Glutamatergic neuron (in vitro differentiated cells): ENCODE measurements around the gene ZNF575. TPM values are rescaled to one million over a fixed set of nuclear protein-coding genes. Genes with fewer than 3 reads are reported as not detected.

Experiments used
- DNase-seq: peaks from one replicate; pipeline ENCODE4 v3.0.0; 2022
- H3K27ac Mint-ChIP-seq: one replicate; pipeline ENCODE4 v1.8.0; 2020; ENCODE audit warnings: mild to moderate bottlenecking, mixed read lengths, inconsistent platforms; ENCODE audit not compliant: unreplicated experiment
- H3K27me3 Mint-ChIP-seq: one replicate; pipeline ENCODE4 v1.8.0; 2020; ENCODE audit warnings: mild to moderate bottlenecking, moderate library complexity, mixed read lengths, inconsistent platforms; ENCODE audit not compliant: unreplicated experiment
- H3K36me3 Mint-ChIP-seq: one replicate; pipeline ENCODE4 v1.8.0; 2020; ENCODE audit warnings: mild to moderate bottlenecking, mixed read lengths, inconsistent platforms; ENCODE audit not compliant: unreplicated experiment
- H3K4me1 Mint-ChIP-seq: one replicate; pipeline ENCODE4 v1.8.0; 2020; ENCODE audit warnings: mild to moderate bottlenecking, low read depth, mixed read lengths, inconsistent platforms; ENCODE audit not compliant: unreplicated experiment
- H3K4me3 Mint-ChIP-seq: one replicate; pipeline ENCODE4 v1.8.0; 2020; ENCODE audit warnings: mild to moderate bottlenecking, mixed read lengths, inconsistent platforms; ENCODE audit not compliant: unreplicated experiment
- H3K9me3 Mint-ChIP-seq: one replicate; pipeline ENCODE4 v1.8.0; 2020; ENCODE audit warnings: mild to moderate bottlenecking, moderate library complexity, mixed read lengths, inconsistent platforms; ENCODE audit not compliant: unreplicated experiment
- total RNA-seq: library from RNA; stranded (reverse); fragmentation: NEBNext Ultra II Directional; extraction: Animal tissue kit (Norgen Biotek cat#: 25700); gene quantifications from one replicate; pipeline ENCODE4 v1.2.1, GENCODE V29; 2021; ENCODE audit not compliant: unreplicated experiment
- TF ChIP-seq, protein P1 (sequence below): fragments of 200-600 bp; sonication (generic); IDR thresholded peaks from one replicate; pipeline ENCODE4 v1.5.0; 2021; ENCODE audit not compliant: partially characterized antibody, unreplicated experiment

Gene ZNF575
- total RNA-seq, 1 donor from 2014 or later: 2.0 TPM

DNA sequence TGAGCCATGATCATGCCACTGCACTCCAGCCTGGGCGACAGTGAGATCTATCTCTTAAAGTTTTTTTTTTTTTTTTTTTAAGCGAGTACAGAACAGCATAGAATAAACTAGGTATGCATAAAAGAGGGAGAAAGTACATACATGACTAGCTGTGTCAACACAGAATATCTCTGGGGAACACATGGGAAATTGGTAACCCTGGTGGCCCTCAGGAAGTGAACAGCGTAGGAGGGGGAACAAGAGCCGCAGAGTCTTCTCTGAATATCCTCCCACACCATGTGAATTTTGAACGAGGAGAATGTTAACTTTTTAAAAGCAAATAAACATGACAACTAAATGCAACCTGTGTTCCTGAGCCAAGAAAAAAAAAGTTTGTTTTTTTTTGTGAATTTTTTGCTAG, 43.7 kb upstream of the ZNF575 start:
- TF ChIP-seq, protein P1, sequence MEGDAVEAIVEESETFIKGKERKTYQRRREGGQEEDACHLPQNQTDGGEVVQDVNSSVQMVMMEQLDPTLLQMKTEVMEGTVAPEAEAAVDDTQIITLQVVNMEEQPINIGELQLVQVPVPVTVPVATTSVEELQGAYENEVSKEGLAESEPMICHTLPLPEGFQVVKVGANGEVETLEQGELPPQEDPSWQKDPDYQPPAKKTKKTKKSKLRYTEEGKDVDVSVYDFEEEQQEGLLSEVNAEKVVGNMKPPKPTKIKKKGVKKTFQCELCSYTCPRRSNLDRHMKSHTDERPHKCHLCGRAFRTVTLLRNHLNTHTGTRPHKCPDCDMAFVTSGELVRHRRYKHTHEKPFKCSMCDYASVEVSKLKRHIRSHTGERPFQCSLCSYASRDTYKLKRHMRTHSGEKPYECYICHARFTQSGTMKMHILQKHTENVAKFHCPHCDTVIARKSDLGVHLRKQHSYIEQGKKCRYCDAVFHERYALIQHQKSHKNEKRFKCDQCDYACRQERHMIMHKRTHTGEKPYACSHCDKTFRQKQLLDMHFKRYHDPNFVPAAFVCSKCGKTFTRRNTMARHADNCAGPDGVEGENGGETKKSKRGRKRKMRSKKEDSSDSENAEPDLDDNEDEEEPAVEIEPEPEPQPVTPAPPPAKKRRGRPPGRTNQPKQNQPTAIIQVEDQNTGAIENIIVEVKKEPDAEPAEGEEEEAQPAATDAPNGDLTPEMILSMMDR: no peak
- Mint-ChIP-seq H3K4me3 (no peak overlapping the region), H3K27ac (no peak overlapping the region), H3K27me3 (peaks cover 3% of the 10 kb centered on the region), H3K36me3 (no peaks in the 10 kb centered on the region), H3K4me1 (no peaks in the 10 kb centered on the region), H3K9me3 (peaks cover 1% of the 10 kb centered on the region)
- no peak for DNase-seq

- Mint-ChIP-seq H3K27me3 (peaks cover 3% of the 10 kb centered on the region), H3K27ac (no peak overlapping the region), H3K9me3 (peaks cover 1% of the 10 kb centered on the region), H3K4me1 (no peaks in the 10 kb centered on the region), H3K4me3 (no peak overlapping the region), H3K36me3 (no peaks in the 10 kb centered on the region)
- no peak for DNase-seq
- TF ChIP-seq, protein P1: no peak
Measured at GRCh38 chr19:43489979-43490599, 42.9 kb upstream of the ZNF575 start.

- Mint-ChIP-seq H3K4me3 (no peak overlapping the region), H3K9me3 (peaks cover 1% of the 10 kb centered on the region), H3K36me3 (no peaks in the 10 kb centered on the region), H3K27me3 (peaks cover 3% of the 10 kb centered on the region), H3K27ac (no peak overlapping the region), H3K4me1 (no peaks in the 10 kb centered on the region)
- TF ChIP-seq, protein P1: no peak
- no peak for DNase-seq
Measured at GRCh38 chr19:43490759-43491158, 42.2 kb upstream of the ZNF575 start.

GRCh38 chr19:43495082-43495481, 37.9 kb upstream of the ZNF575 start:
- TF ChIP-seq, protein P1: no peak
- Mint-ChIP-seq H3K9me3 (no peaks in the 10 kb centered on the region), H3K4me1 (no peaks in the 10 kb centered on the region), H3K36me3 (peaks cover 10% of the 10 kb centered on the region), H3K27me3 (peaks cover 7% of the 10 kb centered on the region), H3K27ac (no peak overlapping the region), H3K4me3 (no peak overlapping the region)
- DNase-seq: no peak

- TF ChIP-seq, protein P1: no peak
- H3K27ac Mint-ChIP-seq: no peak overlapping the region
- DNase-seq: no peak
- H3K9me3 Mint-ChIP-seq: peaks cover 3% of the 10 kb centered on the region
- no peak overlapping the region for H3K4me3 Mint-ChIP-seq
- peaks cover 10% of the 10 kb centered on the region for H3K36me3 Mint-ChIP-seq
- peaks cover 7% of the 10 kb centered on the region for H3K27me3 Mint-ChIP-seq
- H3K4me1 Mint-ChIP-seq: peaks cover 2% of the 10 kb centered on the region
Measured at GRCh38 chr19:43496960-43497359, 36.0 kb upstream of the ZNF575 start.
